ENCODE results near the gene PPIA.
"Not testable (repeated sequence)": the region's sequence is repeated elsewhere in the genome, so short reads cannot be mapped to it uniquely, and the experiment has no call there.

The PPIA gene

DNA sequence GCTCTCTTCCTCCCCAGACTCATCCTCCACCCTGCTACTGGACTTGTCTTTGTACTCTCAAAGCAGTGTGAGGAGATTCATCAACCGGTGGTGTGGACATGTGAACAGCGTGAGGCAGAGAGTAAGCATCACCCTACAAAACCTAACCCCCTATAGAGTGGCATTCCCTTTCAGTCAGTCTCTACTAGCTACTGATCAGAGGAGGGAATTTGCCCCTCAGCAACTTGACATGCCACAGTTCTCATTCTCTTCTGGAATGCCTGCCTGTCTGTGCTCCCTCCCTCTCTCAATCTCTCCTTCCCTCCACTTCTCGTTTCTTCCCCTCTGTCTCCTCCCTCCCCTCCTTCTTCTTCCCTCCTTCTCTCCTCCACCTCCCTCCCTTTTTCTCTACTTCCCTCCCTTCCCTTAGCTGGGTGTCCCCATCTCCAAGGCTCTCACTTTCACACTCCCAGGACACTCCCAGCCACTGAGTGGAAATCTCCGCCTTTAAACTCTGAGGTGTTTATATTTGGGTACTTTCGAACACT, 26.8 kb downstream of the PPIA start:
- no peak for DNase-seq (ENCODE audit: low read depth)
- no peak overlapping the region for H3K4me3 ChIP-seq (ENCODE audit: low read depth, low read length)
- in situ Hi-C loops (cut with HindIII; ENCODE audit: low sequenced_read_pairs) = loop anchor here (25.0 kb wide), 1 partner anchor 236 kb away; the partner anchor contains the start of gene TMED4
- TF ChIP-seq CTCF (IDR thresholded peaks at IDR 0.05; ENCODE audit: low read depth, low read length, missing control alignments) = no peak

- H3K4me3 ChIP-seq (ENCODE audit: low read depth, low read length) = no peak overlapping the region
- TF ChIP-seq CTCF (IDR thresholded peaks at IDR 0.05; ENCODE audit: low read depth, low read length, missing control alignments) = no peak
- in situ Hi-C loops (cut with HindIII; ENCODE audit: low sequenced_read_pairs) = loop anchor here (25.0 kb wide), 1 partner anchor 238 kb away; the partner anchor contains the start of gene TMED4
- DNase-seq (ENCODE audit: low read depth) = no peak
Observed at GRCh38 chr7:44824894-44825526, 28.5 kb downstream of the PPIA start.

DNA sequence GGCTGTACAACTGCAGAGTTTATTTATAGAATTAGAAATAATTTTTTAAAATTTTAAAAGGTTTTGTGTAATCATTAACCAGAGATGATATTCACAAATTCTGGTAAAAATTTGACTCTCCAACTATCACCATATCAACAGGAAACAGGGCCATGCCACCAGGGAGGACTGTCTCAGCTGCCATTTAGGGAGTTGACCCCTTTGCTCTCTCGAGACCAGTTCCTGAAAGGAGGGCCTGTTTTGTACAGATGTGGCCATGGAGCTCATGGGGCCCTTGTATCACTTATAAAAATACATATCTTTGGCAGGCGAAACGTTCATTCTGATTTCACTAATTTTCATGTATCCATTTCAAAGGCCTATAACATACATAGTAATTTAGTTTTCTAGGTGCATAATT, 31.1 kb downstream of the PPIA start:
- no peak for TF ChIP-seq CTCF (IDR thresholded peaks at IDR 0.05; ENCODE audit: low read depth, low read length, missing control alignments)
- H3K4me3 ChIP-seq (ENCODE audit: low read depth, low read length) = no peak overlapping the region
- no peak for DNase-seq (ENCODE audit: low read depth)
- in situ Hi-C loops (cut with HindIII; ENCODE audit: low sequenced_read_pairs) = no loop called here

DNA sequence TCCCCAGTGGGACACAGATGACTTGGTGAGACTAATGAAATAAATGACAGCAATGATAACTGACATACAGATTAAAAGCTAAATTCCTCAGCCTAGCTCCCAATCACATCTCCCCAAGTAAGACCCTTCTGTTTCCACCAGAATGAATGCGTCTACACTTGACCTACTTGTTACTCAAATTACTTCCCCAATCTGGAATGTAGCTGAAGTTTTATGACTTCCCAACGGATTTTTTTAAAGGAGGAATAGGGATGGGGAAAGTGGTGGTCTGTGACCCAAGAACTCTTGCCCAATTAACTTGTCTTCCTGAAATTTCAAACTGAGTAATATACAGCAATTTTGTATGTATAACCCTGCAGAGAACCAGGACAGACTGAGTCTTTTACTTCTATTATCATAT, 42.3 kb downstream of the PPIA start:
- in situ Hi-C loops (cut with HindIII; ENCODE audit: low sequenced_read_pairs) = no loop called here
- no peak for DNase-seq (ENCODE audit: low read depth)
- no peak for TF ChIP-seq CTCF (IDR thresholded peaks at IDR 0.05; ENCODE audit: low read depth, low read length, missing control alignments)
- H3K4me3 ChIP-seq (ENCODE audit: low read depth, low read length) = no peak overlapping the region

DNA sequence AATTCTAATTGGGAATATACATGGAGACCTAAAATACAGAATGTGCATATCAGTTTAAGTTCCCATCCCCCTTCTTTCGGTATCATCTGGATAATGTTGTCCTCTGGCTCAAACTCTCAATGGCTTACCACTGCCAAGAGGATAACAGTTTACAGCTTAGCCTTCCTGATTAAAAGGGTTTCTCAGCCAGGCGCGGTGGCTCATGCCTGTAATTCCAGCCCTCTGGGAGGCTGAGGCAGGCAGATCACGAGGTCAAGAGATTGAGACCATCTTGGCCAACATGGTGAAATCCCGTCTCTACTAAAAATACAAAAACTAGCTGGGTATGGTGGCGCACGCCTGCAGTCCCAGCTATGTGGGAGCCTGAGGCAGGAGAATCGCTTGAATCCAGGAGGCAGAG, 46.2 kb downstream of the PPIA start:
- DNase-seq (ENCODE audit: low read depth); in situ Hi-C loops (cut with HindIII; ENCODE audit: low sequenced_read_pairs); H3K4me3 ChIP-seq (ENCODE audit: low read depth, low read length): not testable (repeated sequence)

DNA sequence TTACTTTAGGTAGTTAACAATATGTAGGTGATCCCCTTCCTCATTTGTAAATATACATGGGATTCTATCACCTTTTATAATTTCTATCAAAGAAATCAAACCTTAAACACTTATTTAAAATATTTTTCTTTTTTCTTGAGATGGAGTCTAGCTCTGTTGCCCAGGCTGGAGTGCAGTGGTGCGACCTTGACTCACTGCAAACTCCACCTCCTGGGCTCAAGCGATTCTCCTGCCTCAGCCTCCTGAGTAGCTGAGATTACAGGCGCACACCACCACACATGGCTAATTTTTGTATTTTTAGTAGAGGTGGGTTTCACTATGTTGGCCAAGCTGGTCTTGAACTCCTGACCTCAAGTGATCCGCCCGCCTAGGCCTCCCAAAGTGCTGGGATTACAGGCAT, 47.0 kb downstream of the PPIA start:
- DNase-seq (ENCODE audit: low read depth); in situ Hi-C loops (cut with HindIII; ENCODE audit: low sequenced_read_pairs): not testable (repeated sequence)

DNA sequence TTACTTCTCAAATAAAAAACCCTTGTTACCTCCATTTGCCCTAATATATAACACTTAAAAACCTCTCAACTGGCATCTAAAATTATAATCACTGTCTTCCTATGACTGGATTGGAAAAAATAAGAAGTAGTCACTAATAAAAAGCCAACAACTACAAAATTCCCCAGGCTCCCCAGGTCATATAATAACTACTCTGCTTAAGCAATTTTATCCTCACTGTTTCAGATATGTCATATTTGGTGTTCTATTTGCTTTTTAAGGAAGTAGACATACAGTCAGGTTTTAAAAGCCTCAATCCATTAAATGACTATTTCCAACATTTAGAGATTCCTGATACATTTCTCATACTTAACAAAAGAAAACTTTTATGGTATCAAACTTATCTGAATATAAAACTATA, 49.0 kb downstream of the PPIA start:
- no peak for TF ChIP-seq CTCF (IDR thresholded peaks at IDR 0.05; ENCODE audit: low read depth, low read length, missing control alignments)
- in situ Hi-C loops (cut with HindIII; ENCODE audit: low sequenced_read_pairs) = no loop called here
- no peak for DNase-seq (ENCODE audit: low read depth)
- H3K4me3 ChIP-seq (ENCODE audit: low read depth, low read length) = no peak overlapping the region

More for the DNA sequence above, 47.0 kb downstream of the PPIA start:
- H3K4me3 ChIP-seq (ENCODE audit: low read depth, low read length) = not testable (repeated sequence)

DNA sequence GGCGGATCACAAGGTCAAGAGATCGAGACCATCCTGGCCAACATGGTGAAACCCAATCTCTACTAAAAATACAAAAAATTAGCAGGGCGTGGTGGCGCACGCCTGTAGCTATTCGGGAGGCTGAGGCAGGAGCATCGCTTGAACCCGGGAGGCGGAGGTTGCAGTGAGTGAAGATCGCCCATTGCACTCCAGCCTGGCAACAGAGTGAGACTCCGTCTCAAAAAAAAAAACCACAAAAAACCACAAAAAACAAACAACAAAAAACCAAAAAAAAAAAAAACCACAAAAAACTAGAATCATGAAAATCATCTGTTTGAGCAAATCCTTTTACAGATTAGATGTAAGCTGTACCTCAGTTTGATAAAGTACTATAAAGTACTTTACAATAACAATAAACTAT, 49.9 kb downstream of the PPIA start:
- DNase-seq (ENCODE audit: low read depth); in situ Hi-C loops (cut with HindIII; ENCODE audit: low sequenced_read_pairs): not testable (repeated sequence)

More for the DNA sequence above, 49.9 kb downstream of the PPIA start:
- peak overlapping the region; percentile 69 for H3K4me3 ChIP-seq (ENCODE audit: low read depth, low read length)
